Measurements from ENCODE around the gene ACSM2A.
"Not testable (repeated sequence)": the region's sequence is repeated elsewhere in the genome, so short reads cannot be mapped to it uniquely, and the experiment has no call there.

Gene ACSM2A

DNA sequence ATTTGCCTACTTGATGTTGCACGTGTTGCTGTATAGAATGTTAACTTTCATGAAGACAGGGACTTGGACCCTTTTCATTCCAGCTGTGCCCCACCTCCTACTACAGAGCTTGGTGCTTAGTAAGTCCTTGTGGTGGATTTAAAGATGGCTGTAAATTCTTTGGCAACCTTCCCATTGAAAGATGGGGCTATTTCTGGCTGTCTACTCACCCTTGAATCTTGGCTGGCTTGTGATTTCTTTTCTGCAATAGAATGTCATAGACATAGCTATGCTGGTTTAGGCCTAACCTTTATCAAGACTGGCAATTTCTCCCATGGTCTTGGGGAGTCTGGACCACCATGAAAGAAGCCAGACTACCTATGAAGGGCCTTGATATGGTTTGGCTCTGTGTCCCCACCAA is 59.0 kb downstream of the ACSM2A start:
- no peaks in the 10 kb centered on the region for H3K79me2 ChIP-seq (ENCODE audit: control insufficient read depth, insufficient read depth, low read length)
- no peak overlapping the region for H4K8ac ChIP-seq (ENCODE audit: low read depth, low read length)
- WGBS (ENCODE audit: extremely low coverage, insufficient coverage, low lambda C conversion rate) = no CpG with 5 or more reads among the region's 1 CpG
- no peak overlapping the region for H3K27ac ChIP-seq (ENCODE audit: low read depth, low read length)
- no peak overlapping the region for H3K18ac ChIP-seq (ENCODE audit: low read length)
- H3K27me3 ChIP-seq (ENCODE audit: insufficient read depth, low read length, poor library complexity) = no peaks in the 10 kb centered on the region
- no peaks in the 10 kb centered on the region for H3K36me3 ChIP-seq (ENCODE audit: control insufficient read depth, insufficient read depth, low read length)
- H3K23ac ChIP-seq (ENCODE audit: low read length) = no peak overlapping the region
- no peak overlapping the region for H2AK5ac ChIP-seq (ENCODE audit: low read length)
- no peak overlapping the region for H3K56ac ChIP-seq (ENCODE audit: low read length)
- H2BK120ac ChIP-seq (ENCODE audit: low read depth, low read length) = no peak overlapping the region
- H3K79me1 ChIP-seq (ENCODE audit: low read length) = no peaks in the 10 kb centered on the region
- no peak overlapping the region for H2BK5ac ChIP-seq (ENCODE audit: low read length)
- no peak overlapping the region for H2BK15ac ChIP-seq (replicated peaks; ENCODE audit: low read depth)
- no peak overlapping the region for H4K5ac ChIP-seq (ENCODE audit: low read length)
- no peak overlapping the region for H3K9ac ChIP-seq (ENCODE audit: low read length)
- DNase-seq = no peak
- no peak overlapping the region for H3K4me2 ChIP-seq (ENCODE audit: low read length)
- no peak overlapping the region for H3K4me3 ChIP-seq (ENCODE audit: low read length)
- no peak overlapping the region for H3K4ac ChIP-seq (ENCODE audit: low read depth, low read length)
- no peaks in the 10 kb centered on the region for H3K4me1 ChIP-seq (ENCODE audit: control insufficient read depth, low read depth, low read length)

DNA sequence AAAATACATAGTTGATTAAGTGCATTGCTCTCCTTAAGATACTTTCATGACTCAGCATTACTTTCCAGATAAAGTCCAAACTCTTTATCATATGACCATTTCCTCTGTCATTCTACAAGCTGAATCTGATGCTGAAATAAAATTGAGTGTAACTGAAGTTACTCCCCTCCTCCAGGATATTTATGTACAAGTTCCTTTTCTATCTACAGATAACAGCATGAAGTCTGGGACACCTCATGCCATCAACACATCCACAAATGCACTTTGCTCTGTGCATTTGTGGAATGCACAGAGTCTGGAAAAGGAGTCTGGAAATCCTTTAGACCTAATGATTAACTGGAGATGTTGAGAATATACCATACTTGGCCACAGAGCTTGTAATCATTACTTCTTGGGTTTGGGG is 64.4 kb downstream of the ACSM2A start:
- no peak overlapping the region for H4K8ac ChIP-seq (ENCODE audit: low read depth, low read length)
- DNase-seq = no peak
- H2BK5ac ChIP-seq (ENCODE audit: low read length) = no peak overlapping the region
- H3K27ac ChIP-seq (ENCODE audit: low read depth, low read length) = no peak overlapping the region
- H3K27me3 ChIP-seq (ENCODE audit: insufficient read depth, low read length, poor library complexity) = no peaks in the 10 kb centered on the region
- no peak overlapping the region for H3K18ac ChIP-seq (ENCODE audit: low read length)
- no peak overlapping the region for H3K56ac ChIP-seq (ENCODE audit: low read length)
- no peak overlapping the region for H2AK5ac ChIP-seq (ENCODE audit: low read length)
- H3K4me2 ChIP-seq (ENCODE audit: low read length) = no peak overlapping the region
- no peak overlapping the region for H3K4ac ChIP-seq (ENCODE audit: low read depth, low read length)
- H2BK120ac ChIP-seq (ENCODE audit: low read depth, low read length) = no peak overlapping the region
- H3K4me1 ChIP-seq (ENCODE audit: control insufficient read depth, low read depth, low read length) = no peaks in the 10 kb centered on the region
- H3K36me3 ChIP-seq (ENCODE audit: control insufficient read depth, insufficient read depth, low read length) = no peaks in the 10 kb centered on the region
- no peaks in the 10 kb centered on the region for H3K79me1 ChIP-seq (ENCODE audit: low read length)
- no peak overlapping the region for H4K5ac ChIP-seq (ENCODE audit: low read length)
- H3K23ac ChIP-seq (ENCODE audit: low read length) = no peak overlapping the region
- H2BK15ac ChIP-seq (replicated peaks; ENCODE audit: low read depth) = no peak overlapping the region
- no peaks in the 10 kb centered on the region for H3K79me2 ChIP-seq (ENCODE audit: control insufficient read depth, insufficient read depth, low read length)
- no peak overlapping the region for H3K9ac ChIP-seq (ENCODE audit: low read length)
- H3K4me3 ChIP-seq (ENCODE audit: low read length) = no peak overlapping the region

DNA sequence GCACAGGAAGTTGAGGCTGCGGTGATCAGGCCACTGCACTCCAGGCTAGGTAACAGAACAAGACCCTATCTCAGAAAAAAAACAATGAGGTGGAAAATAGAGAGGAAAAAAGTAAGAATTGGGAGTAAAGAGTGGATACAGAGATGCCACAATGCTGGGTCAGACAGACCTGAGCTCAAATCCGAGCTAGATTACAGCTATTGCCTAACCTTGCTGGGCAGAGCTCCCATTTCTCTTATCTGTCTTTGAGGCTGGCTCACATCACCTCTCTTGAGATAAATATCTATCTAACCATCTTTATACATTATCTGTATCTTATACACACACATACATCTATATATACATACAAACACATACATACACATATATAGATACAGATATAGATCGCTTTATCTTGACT is 65.8 kb downstream of the ACSM2A start:
- Histone ChIP-seq H4K8ac (ENCODE audit: low read depth, low read length) (no peak overlapping the region), H3K79me1 (ENCODE audit: low read length) (no peaks in the 10 kb centered on the region), H3K18ac (ENCODE audit: low read length) (no peak overlapping the region), H3K27ac (ENCODE audit: low read depth, low read length) (no peak overlapping the region), H3K4ac (ENCODE audit: low read depth, low read length) (no peak overlapping the region), H3K56ac (ENCODE audit: low read length) (no peak overlapping the region), H3K79me2 (ENCODE audit: control insufficient read depth, insufficient read depth, low read length) (no peaks in the 10 kb centered on the region), H2BK120ac (ENCODE audit: low read depth, low read length) (no peak overlapping the region), H2BK15ac (replicated peaks; ENCODE audit: low read depth) (no peak overlapping the region), H3K4me3 (ENCODE audit: low read length) (no peak overlapping the region), H2BK5ac (ENCODE audit: low read length) (no peak overlapping the region), H3K36me3 (ENCODE audit: control insufficient read depth, insufficient read depth, low read length) (no peaks in the 10 kb centered on the region), H3K27me3 (ENCODE audit: insufficient read depth, low read length, poor library complexity) (no peaks in the 10 kb centered on the region), H3K23ac (ENCODE audit: low read length) (no peak overlapping the region), H4K5ac (ENCODE audit: low read length) (no peak overlapping the region), H2AK5ac (ENCODE audit: low read length) (no peak overlapping the region), H3K9ac (ENCODE audit: low read length) (no peak overlapping the region), H3K4me1 (ENCODE audit: control insufficient read depth, low read depth, low read length) (no peaks in the 10 kb centered on the region), H3K4me2 (ENCODE audit: low read length) (no peak overlapping the region)
- 100% methylated on average over 1 of the region's 3 CpGs for WGBS (ENCODE audit: extremely low coverage, insufficient coverage, low lambda C conversion rate)
- no peak for DNase-seq

DNA sequence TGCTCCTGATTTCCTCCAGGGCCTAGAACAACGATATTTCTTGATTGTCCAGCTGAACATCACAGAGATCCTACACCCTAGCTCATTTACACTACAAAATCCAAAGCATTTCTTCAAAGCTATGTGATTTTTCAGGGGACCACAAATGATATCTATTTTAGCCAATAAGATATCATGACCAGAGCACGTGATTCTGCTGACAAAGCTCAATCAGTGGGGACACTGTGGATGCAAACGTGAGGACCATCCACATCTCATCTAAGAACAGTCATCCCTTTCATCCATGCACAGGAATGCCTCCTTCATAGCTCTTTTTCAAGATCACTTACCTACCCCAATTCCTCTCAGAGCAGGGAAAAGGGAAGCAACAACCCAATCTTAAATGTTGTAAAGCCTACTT is 67.9 kb downstream of the ACSM2A start:
- Histone ChIP-seq H3K4me2 (ENCODE audit: low read length) (no peak overlapping the region), H4K8ac (ENCODE audit: low read depth, low read length) (no peak overlapping the region), H2AK5ac (ENCODE audit: low read length) (no peak overlapping the region), H3K27ac (ENCODE audit: low read depth, low read length) (no peak overlapping the region), H3K27me3 (ENCODE audit: insufficient read depth, low read length, poor library complexity) (no peaks in the 10 kb centered on the region), H3K23ac (ENCODE audit: low read length) (no peak overlapping the region), H3K79me1 (ENCODE audit: low read length) (no peaks in the 10 kb centered on the region), H3K4ac (ENCODE audit: low read depth, low read length) (no peak overlapping the region), H3K9ac (ENCODE audit: low read length) (no peak overlapping the region), H3K4me3 (ENCODE audit: low read length) (no peak overlapping the region), H2BK120ac (ENCODE audit: low read depth, low read length) (no peak overlapping the region), H3K79me2 (ENCODE audit: control insufficient read depth, insufficient read depth, low read length) (no peaks in the 10 kb centered on the region), H3K4me1 (ENCODE audit: control insufficient read depth, low read depth, low read length) (no peaks in the 10 kb centered on the region), H4K5ac (ENCODE audit: low read length) (no peak overlapping the region), H2BK5ac (ENCODE audit: low read length) (no peak overlapping the region), H3K36me3 (ENCODE audit: control insufficient read depth, insufficient read depth, low read length) (no peaks in the 10 kb centered on the region), H3K56ac (ENCODE audit: low read length) (no peak overlapping the region), H3K18ac (ENCODE audit: low read length) (no peak overlapping the region), H2BK15ac (replicated peaks; ENCODE audit: low read depth) (no peak overlapping the region)
- no CpG with 5 or more reads among the region's 3 CpGs for WGBS (ENCODE audit: extremely low coverage, insufficient coverage, low lambda C conversion rate)
- DNase-seq = no peak

DNA sequence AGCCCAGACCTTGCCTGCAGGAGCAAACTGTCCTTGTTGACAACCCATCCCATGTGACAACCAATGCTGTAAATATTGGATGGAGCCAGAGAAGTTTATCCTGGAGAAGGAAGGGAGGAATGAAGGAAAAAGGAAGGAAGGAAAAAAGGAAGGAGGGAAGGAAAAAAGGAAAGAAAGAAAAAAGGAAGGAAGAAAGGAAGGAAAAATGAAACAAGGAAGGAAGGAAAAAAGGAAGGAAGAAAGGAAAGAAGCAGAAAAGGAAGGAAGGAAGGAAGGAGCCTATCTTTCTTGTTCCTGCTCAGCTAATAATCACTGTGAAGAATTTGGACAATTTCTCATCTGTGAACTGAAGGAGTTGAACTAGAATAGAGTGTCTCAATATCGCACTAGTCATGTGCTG is 68.8 kb downstream of the ACSM2A start:
- Histone ChIP-seq H3K56ac (ENCODE audit: low read length) (no peak overlapping the region), H3K4me2 (ENCODE audit: low read length) (no peak overlapping the region), H2BK15ac (replicated peaks; ENCODE audit: low read depth) (no peak overlapping the region), H4K8ac (ENCODE audit: low read depth, low read length) (no peak overlapping the region), H3K79me2 (ENCODE audit: control insufficient read depth, insufficient read depth, low read length) (no peaks in the 10 kb centered on the region), H3K18ac (ENCODE audit: low read length) (no peak overlapping the region), H3K36me3 (ENCODE audit: control insufficient read depth, insufficient read depth, low read length) (no peaks in the 10 kb centered on the region), H3K27me3 (ENCODE audit: insufficient read depth, low read length, poor library complexity) (no peaks in the 10 kb centered on the region), H3K27ac (ENCODE audit: low read depth, low read length) (no peak overlapping the region), H3K4me1 (ENCODE audit: control insufficient read depth, low read depth, low read length) (no peaks in the 10 kb centered on the region), H2AK5ac (ENCODE audit: low read length) (no peak overlapping the region), H3K4ac (ENCODE audit: low read depth, low read length) (no peak overlapping the region), H3K9ac (ENCODE audit: low read length) (no peak overlapping the region), H3K23ac (ENCODE audit: low read length) (no peak overlapping the region), H3K79me1 (ENCODE audit: low read length) (no peaks in the 10 kb centered on the region), H4K5ac (ENCODE audit: low read length) (no peak overlapping the region), H3K4me3 (ENCODE audit: low read length) (no peak overlapping the region), H2BK120ac (ENCODE audit: low read depth, low read length) (no peak overlapping the region), H2BK5ac (ENCODE audit: low read length) (no peak overlapping the region)
- no peak for DNase-seq
- no CpG with 5 or more reads among the region's 1 CpG for WGBS (ENCODE audit: extremely low coverage, insufficient coverage, low lambda C conversion rate)

DNA sequence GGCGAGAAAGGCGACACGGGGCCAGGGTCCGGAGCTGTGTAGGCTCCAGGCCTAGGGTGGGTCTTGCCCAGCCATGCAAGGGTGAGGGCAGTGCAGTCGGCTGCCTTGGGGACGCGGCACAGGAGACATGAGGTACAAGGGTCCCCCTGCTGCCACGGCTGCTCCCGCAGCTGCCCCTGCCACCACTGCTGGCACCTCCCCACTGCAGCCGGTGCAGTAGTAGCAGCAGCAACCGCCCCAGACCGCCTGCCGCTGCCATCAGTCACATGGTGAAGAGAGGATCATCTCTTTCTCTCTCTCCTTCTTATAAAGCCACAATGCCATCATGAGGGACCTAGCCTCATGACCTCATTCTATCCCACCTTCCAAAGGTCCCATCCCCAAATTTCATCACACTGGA is 80.5 kb downstream of the ACSM2A start:
- H2BK5ac ChIP-seq (ENCODE audit: low read length); H3K27ac ChIP-seq (ENCODE audit: low read depth, low read length): not testable (repeated sequence)

More for the DNA sequence above, 80.5 kb downstream of the ACSM2A start:
- H3K36me3 ChIP-seq (ENCODE audit: control insufficient read depth, insufficient read depth, low read length); H3K4me3 ChIP-seq (ENCODE audit: low read length); H3K56ac ChIP-seq (ENCODE audit: low read length); H3K79me1 ChIP-seq (ENCODE audit: low read length); H3K4me2 ChIP-seq (ENCODE audit: low read length); H2BK120ac ChIP-seq (ENCODE audit: low read depth, low read length); H4K8ac ChIP-seq (ENCODE audit: low read depth, low read length); H4K5ac ChIP-seq (ENCODE audit: low read length); H3K9ac ChIP-seq (ENCODE audit: low read length); H3K18ac ChIP-seq (ENCODE audit: low read length); H3K23ac ChIP-seq (ENCODE audit: low read length); H2AK5ac ChIP-seq (ENCODE audit: low read length); DNase-seq; H3K79me2 ChIP-seq (ENCODE audit: control insufficient read depth, insufficient read depth, low read length); H3K4me1 ChIP-seq (ENCODE audit: control insufficient read depth, low read depth, low read length); H3K27me3 ChIP-seq (ENCODE audit: insufficient read depth, low read length, poor library complexity); H2BK15ac ChIP-seq (replicated peaks; ENCODE audit: low read depth); H3K4ac ChIP-seq (ENCODE audit: low read depth, low read length): not testable (repeated sequence)
- no CpG with 5 or more reads among the region's 13 CpGs for WGBS (ENCODE audit: extremely low coverage, insufficient coverage, low lambda C conversion rate)
